SK-N-SH treated with all-trans-retinoic acid at 6 μM for 48 hours (cell line): Measurements from ENCODE around the gene METTL13.

Experiments used
- ATAC-seq: fragments of 200-7000 bp; cut with Tn5 transposase; 3 replicates; pipeline ENCODE4 v1.9.1; 2020; ENCODE audit warnings: mild to moderate bottlenecking, moderate library complexity
- ARNTL ChIP-seq: fragments of 450-650 bp; formaldehyde crosslinking; IDR thresholded peaks from 2 replicates; pipeline ENCODE4 v1.5.0; 2020; ENCODE audit warnings: low read depth, mild to moderate bottlenecking, moderate library complexity, borderline replicate concordance
- BACH2 ChIP-seq: fragments of 250-450 bp; sonication (Bioruptor Pico); IDR thresholded peaks from 2 replicates; pipeline ENCODE4 v1.9.0; 2021; ENCODE audit warnings: mild to moderate bottlenecking, borderline replicate concordance
- CREB5 ChIP-seq: fragments of 250-450 bp; sonication (Bioruptor Pico); IDR thresholded peaks from 2 replicates; pipeline ENCODE4 v1.5.1; 2020; ENCODE audit warnings: low read depth, mild to moderate bottlenecking, moderate library complexity
- CSDC2 ChIP-seq: fragments of 250-450 bp; sonication (Bioruptor Pico); IDR thresholded peaks from 2 replicates; pipeline ENCODE4 v1.5.0; 2020; ENCODE audit warnings: mild to moderate bottlenecking, moderate library complexity
- ESRRG ChIP-seq: fragments of 250-450 bp; sonication (Bioruptor Pico); IDR thresholded peaks from 2 replicates; pipeline ENCODE4 v1.6.1; 2021; ENCODE audit warnings: mild to moderate bottlenecking
- GLIS3 ChIP-seq: fragments of 250-450 bp; sonication (Bioruptor Pico); IDR thresholded peaks from 2 replicates; pipeline ENCODE4 v1.5.0; 2020; ENCODE audit warnings: mild to moderate bottlenecking, moderate library complexity
- ISL1 ChIP-seq: fragments of 250-450 bp; sonication (Bioruptor Pico); IDR thresholded peaks from 2 replicates; pipeline ENCODE4 v2.1.2; 2022; ENCODE audit warnings: mild to moderate bottlenecking, moderate library complexity
- OSR1 ChIP-seq: fragments of 250-450 bp; sonication (Bioruptor Pico); IDR thresholded peaks from 2 replicates; pipeline ENCODE4 v1.8.0; 2022; ENCODE audit warnings: moderate library complexity, mild to moderate bottlenecking, inconsistent platforms
- PPARA ChIP-seq: fragments of 250-450 bp; sonication (Bioruptor Pico); IDR thresholded peaks from 2 replicates; pipeline ENCODE4 v1.5.0; 2020; ENCODE audit warnings: mild to moderate bottlenecking, borderline replicate concordance
- RARB ChIP-seq: fragments of 250-450 bp; sonication (Bioruptor Pico); IDR thresholded peaks from 2 replicates; pipeline ENCODE4 v1.8.0; 2021; ENCODE audit warnings: mild to moderate bottlenecking, moderate library complexity
- SNAI2 ChIP-seq: fragments of 250-450 bp; sonication (Bioruptor Pico); IDR thresholded peaks from 2 replicates; pipeline ENCODE4 v1.5.0; 2020; ENCODE audit warnings: mild to moderate bottlenecking, moderate library complexity
- TCF4 ChIP-seq: fragments of 250-450 bp; sonication (Bioruptor Pico); IDR thresholded peaks from 2 replicates; pipeline ENCODE4 v1.8.0; 2021; ENCODE audit warnings: mild to moderate bottlenecking, moderate library complexity, borderline replicate concordance
- TOX ChIP-seq: fragments of 250-450 bp; sonication (Bioruptor Pico); IDR thresholded peaks from 2 replicates; pipeline ENCODE4 v1.8.0; 2021; ENCODE audit warnings: mild to moderate bottlenecking, moderate library complexity, borderline replicate concordance
- TSHZ2 ChIP-seq: fragments of 250-450 bp; sonication (Bioruptor Pico); IDR thresholded peaks from 2 replicates; pipeline ENCODE4 v1.5.0; 2020; ENCODE audit warnings: mild to moderate bottlenecking, moderate library complexity
- ZFP3 ChIP-seq: fragments of 250-450 bp; sonication (Bioruptor Pico); IDR thresholded peaks from 2 replicates; pipeline ENCODE4 v1.5.0; 2020; ENCODE audit warnings: mild to moderate bottlenecking, moderate library complexity
- ZFP30 ChIP-seq: fragments of 450-650 bp; formaldehyde crosslinking; IDR thresholded peaks from 2 replicates; pipeline ENCODE4 v1.5.0; 2022; ENCODE audit warnings: mild to moderate bottlenecking, moderate library complexity
- ZNF565 ChIP-seq: fragments of 450-650 bp; formaldehyde crosslinking; conservative IDR thresholded peaks from 2 replicates; pipeline ENCODE4 v1.5.0; 2020; ENCODE audit warnings: low read depth, mild to moderate bottlenecking, moderate library complexity
- ZNF8 ChIP-seq: fragments of 450-650 bp; formaldehyde crosslinking; IDR thresholded peaks from 2 replicates; pipeline ENCODE4 v1.5.0; 2020; ENCODE audit warnings: mild to moderate bottlenecking, moderate library complexity
- TF ChIP-seq, protein P1 (sequence below): fragments of 250-450 bp; sonication (Bioruptor Pico); IDR thresholded peaks from 2 replicates; pipeline ENCODE4 v1.5.1; 2021; ENCODE audit warnings: mild to moderate bottlenecking, moderate library complexity
- TF ChIP-seq, protein P2 (sequence below): fragments of 250-450 bp; sonication (Bioruptor Pico); IDR thresholded peaks from 2 replicates; pipeline ENCODE4 v1.8.0; 2020; ENCODE audit warnings: mild to moderate bottlenecking, moderate library complexity, borderline replicate concordance
- TF ChIP-seq, protein P3 (sequence below): fragments of 250-450 bp; sonication (Bioruptor Pico); IDR thresholded peaks from 2 replicates; pipeline ENCODE4 v1.8.0; 2021; ENCODE audit warnings: low read depth, mild to moderate bottlenecking, moderate library complexity, borderline replicate concordance

The METTL13 gene

DNA sequence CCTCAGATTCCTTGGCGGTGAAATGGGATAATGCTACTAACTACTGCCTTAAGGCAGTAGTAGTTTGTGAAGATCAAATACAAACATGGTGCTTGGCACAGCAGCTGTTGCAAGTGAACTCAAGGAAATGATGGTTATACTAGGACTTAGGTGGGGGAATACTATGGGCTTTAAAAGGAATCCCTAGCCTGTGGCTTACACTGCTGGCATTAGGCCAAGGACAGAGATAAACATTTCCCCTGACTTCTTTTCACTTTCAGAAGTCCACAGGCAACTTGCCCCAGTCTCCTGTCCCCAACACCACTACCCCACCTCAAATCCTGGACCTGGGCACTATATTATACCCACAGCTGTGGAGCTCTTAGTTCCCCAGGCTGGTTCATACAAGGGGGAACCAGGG, 26.5 kb upstream of the METTL13 start:
- ATAC-seq: no peak; the same call in 2 of the 3 replicates
- no peak for TF ChIP-seq PPARA
- no peak for TF ChIP-seq CREB5 (CRISPR knock-in tag)
- no peak for TF ChIP-seq ZNF565
- no peak for TF ChIP-seq TCF4 (CRISPR knock-in tag)
- no peak for TF ChIP-seq RARB (CRISPR knock-in tag)
- no peak for TF ChIP-seq TOX (CRISPR knock-in tag)
- TF ChIP-seq SNAI2 (CRISPR knock-in tag): no peak
- TF ChIP-seq, protein P1, sequence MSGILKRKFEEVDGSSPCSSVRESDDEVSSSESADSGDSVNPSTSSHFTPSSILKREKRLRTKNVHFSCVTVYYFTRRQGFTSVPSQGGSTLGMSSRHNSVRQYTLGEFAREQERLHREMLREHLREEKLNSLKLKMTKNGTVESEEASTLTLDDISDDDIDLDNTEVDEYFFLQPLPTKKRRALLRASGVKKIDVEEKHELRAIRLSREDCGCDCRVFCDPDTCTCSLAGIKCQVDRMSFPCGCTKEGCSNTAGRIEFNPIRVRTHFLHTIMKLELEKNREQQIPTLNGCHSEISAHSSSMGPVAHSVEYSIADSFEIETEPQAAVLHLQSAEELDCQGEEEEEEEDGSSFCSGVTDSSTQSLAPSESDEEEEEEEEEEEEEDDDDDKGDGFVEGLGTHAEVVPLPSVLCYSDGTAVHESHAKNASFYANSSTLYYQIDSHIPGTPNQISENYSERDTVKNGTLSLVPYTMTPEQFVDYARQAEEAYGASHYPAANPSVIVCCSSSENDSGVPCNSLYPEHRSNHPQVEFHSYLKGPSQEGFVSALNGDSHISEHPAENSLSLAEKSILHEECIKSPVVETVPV (CRISPR knock-in tag): no peak
- TF ChIP-seq GLIS3 (CRISPR knock-in tag): no peak
- TF ChIP-seq ZFP30: no peak
- no peak for TF ChIP-seq CSDC2 (CRISPR knock-in tag)
- no peak for TF ChIP-seq TSHZ2 (CRISPR knock-in tag)
- no peak for TF ChIP-seq ZFP3 (CRISPR knock-in tag)
- no peak for TF ChIP-seq BACH2 (CRISPR knock-in tag)
- TF ChIP-seq ESRRG (CRISPR knock-in tag): no peak
- TF ChIP-seq ZNF8 (CRISPR knock-in tag): no peak
- TF ChIP-seq, all 23 proteins: peak for 0

GRCh38 chr1:171756856-171757255, 24.6 kb upstream of the METTL13 start:
- TF ChIP-seq RARB (CRISPR knock-in tag) (no peak), GLIS3 (CRISPR knock-in tag) (no peak), TSHZ2 (CRISPR knock-in tag) (no peak), TOX (CRISPR knock-in tag) (no peak)
- TF ChIP-seq, protein P2, sequence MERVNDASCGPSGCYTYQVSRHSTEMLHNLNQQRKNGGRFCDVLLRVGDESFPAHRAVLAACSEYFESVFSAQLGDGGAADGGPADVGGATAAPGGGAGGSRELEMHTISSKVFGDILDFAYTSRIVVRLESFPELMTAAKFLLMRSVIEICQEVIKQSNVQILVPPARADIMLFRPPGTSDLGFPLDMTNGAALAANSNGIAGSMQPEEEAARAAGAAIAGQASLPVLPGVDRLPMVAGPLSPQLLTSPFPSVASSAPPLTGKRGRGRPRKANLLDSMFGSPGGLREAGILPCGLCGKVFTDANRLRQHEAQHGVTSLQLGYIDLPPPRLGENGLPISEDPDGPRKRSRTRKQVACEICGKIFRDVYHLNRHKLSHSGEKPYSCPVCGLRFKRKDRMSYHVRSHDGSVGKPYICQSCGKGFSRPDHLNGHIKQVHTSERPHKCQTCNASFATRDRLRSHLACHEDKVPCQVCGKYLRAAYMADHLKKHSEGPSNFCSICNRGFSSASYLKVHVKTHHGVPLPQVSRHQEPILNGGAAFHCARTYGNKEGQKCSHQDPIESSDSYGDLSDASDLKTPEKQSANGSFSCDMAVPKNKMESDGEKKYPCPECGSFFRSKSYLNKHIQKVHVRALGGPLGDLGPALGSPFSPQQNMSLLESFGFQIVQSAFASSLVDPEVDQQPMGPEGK (CRISPR knock-in tag): no peak
- TF ChIP-seq, all 23 proteins: peak for 0

GRCh38 chr1:171758011-171758410, 23.4 kb upstream of the METTL13 start:
- no peak for ATAC-seq
- no peak for TF ChIP-seq ESRRG (CRISPR knock-in tag)
- no peak for TF ChIP-seq CREB5 (CRISPR knock-in tag)
- TF ChIP-seq, protein P3, sequence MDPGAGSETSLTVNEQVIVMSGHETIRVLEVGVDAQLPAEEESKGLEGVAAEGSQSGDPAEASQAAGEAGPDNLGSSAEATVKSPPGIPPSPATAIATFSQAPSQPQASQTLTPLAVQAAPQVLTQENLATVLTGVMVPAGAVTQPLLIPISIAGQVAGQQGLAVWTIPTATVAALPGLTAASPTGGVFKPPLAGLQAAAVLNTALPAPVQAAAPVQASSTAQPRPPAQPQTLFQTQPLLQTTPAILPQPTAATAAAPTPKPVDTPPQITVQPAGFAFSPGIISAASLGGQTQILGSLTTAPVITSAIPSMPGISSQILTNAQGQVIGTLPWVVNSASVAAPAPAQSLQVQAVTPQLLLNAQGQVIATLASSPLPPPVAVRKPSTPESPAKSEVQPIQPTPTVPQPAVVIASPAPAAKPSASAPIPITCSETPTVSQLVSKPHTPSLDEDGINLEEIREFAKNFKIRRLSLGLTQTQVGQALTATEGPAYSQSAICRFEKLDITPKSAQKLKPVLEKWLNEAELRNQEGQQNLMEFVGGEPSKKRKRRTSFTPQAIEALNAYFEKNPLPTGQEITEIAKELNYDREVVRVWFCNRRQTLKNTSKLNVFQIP (CRISPR knock-in tag): no peak
- TF ChIP-seq OSR1 (CRISPR knock-in tag): no peak
- TF ChIP-seq ARNTL (CRISPR knock-in tag): no peak
- TF ChIP-seq TOX (CRISPR knock-in tag): no peak
- TF ChIP-seq, protein P2 (CRISPR knock-in tag): no peak
- no peak for TF ChIP-seq ISL1 (CRISPR knock-in tag)
- TF ChIP-seq, protein P1 (CRISPR knock-in tag): no peak

More at GRCh38 chr1:171756856-171757255, 24.6 kb upstream of the METTL13 start:
- ATAC-seq: no peak
